Measurements from ENCODE around the gene ERCC1.

The ERCC1 gene

GRCh38 chr19:45464274-45464673, 40.6 kb upstream of the ERCC1 start:
- H3K4me1 Mint-ChIP-seq: peaks cover 43% of the 10 kb centered on the region
- H3K36me3 Mint-ChIP-seq: no peaks in the 10 kb centered on the region
- no peak overlapping the region for H3K27ac Mint-ChIP-seq
- H3K4me3 Mint-ChIP-seq: no peak overlapping the region
- no peaks in the 10 kb centered on the region for H3K9me3 Mint-ChIP-seq
- H3K27me3 Mint-ChIP-seq: peaks cover 25% of the 10 kb centered on the region
- no peak for ATAC-seq

GRCh38 chr19:45463241-45463640, 39.5 kb upstream of the ERCC1 start:
- no peaks in the 10 kb centered on the region for H3K9me3 Mint-ChIP-seq
- no peak overlapping the region for H3K27ac Mint-ChIP-seq
- no peak overlapping the region for H3K4me3 Mint-ChIP-seq
- H3K4me1 Mint-ChIP-seq: peaks cover 36% of the 10 kb centered on the region
- no peak for ATAC-seq
- H3K27me3 Mint-ChIP-seq: peaks cover 25% of the 10 kb centered on the region
- H3K36me3 Mint-ChIP-seq: no peaks in the 10 kb centered on the region

GRCh38 chr19:45462174-45462573, 38.5 kb upstream of the ERCC1 start:
- peaks cover 25% of the 10 kb centered on the region for H3K27me3 Mint-ChIP-seq
- H3K4me3 Mint-ChIP-seq: no peak overlapping the region
- H3K36me3 Mint-ChIP-seq: no peaks in the 10 kb centered on the region
- no peak for ATAC-seq
- no peaks in the 10 kb centered on the region for H3K9me3 Mint-ChIP-seq
- H3K27ac Mint-ChIP-seq: no peak overlapping the region
- H3K4me1 Mint-ChIP-seq: peaks cover 25% of the 10 kb centered on the region

GRCh38 chr19:45460807-45461347, 37.2 kb upstream of the ERCC1 start:
- Mint-ChIP-seq H3K27ac (no peak overlapping the region), H3K27me3 (peaks cover 25% of the 10 kb centered on the region), H3K36me3 (no peaks in the 10 kb centered on the region), H3K4me1 (peaks cover 27% of the 10 kb centered on the region), H3K9me3 (no peaks in the 10 kb centered on the region), H3K4me3 (no peak overlapping the region)
- no peak for ATAC-seq

GRCh38 chr19:45457776-45458175, 34.1 kb upstream of the ERCC1 start:
- Mint-ChIP-seq H3K9me3 (no peaks in the 10 kb centered on the region), H3K4me3 (no peak overlapping the region), H3K36me3 (no peaks in the 10 kb centered on the region), H3K4me1 (peaks cover 38% of the 10 kb centered on the region), H3K27me3 (peaks cover 9% of the 10 kb centered on the region), H3K27ac (no peak overlapping the region)
- ATAC-seq: no peak

- peak overlapping the region; percentile 72 for H3K27ac Mint-ChIP-seq
- H3K27me3 Mint-ChIP-seq: peaks cover 9% of the 10 kb centered on the region
- H3K36me3 Mint-ChIP-seq: no peaks in the 10 kb centered on the region
- no peaks in the 10 kb centered on the region for H3K9me3 Mint-ChIP-seq
- H3K4me3 Mint-ChIP-seq: no peak overlapping the region
- H3K4me1 Mint-ChIP-seq: peaks cover 46% of the 10 kb centered on the region
- ATAC-seq: no peak
Observed at GRCh38 chr19:45456500-45456815, 32.7 kb upstream of the ERCC1 start.

GRCh38 chr19:45455707-45456499, 32.2 kb upstream of the ERCC1 start:
- peak; percentile 75 for ATAC-seq
- Mint-ChIP-seq H3K4me1 (peaks cover 47% of the 10 kb centered on the region), H3K27ac (peak overlapping the region; percentile 72), H3K4me3 (peak overlapping the region; percentile 37), H3K27me3 (peaks cover 8% of the 10 kb centered on the region), H3K9me3 (no peaks in the 10 kb centered on the region), H3K36me3 (no peaks in the 10 kb centered on the region)

- no peak for ATAC-seq
- H3K27ac Mint-ChIP-seq: peak overlapping the region; percentile 95
- H3K9me3 Mint-ChIP-seq: no peaks in the 10 kb centered on the region
- H3K4me3 Mint-ChIP-seq: peak overlapping the region; percentile 79
- H3K27me3 Mint-ChIP-seq: no peaks in the 10 kb centered on the region
- H3K4me1 Mint-ChIP-seq: peaks cover 53% of the 10 kb centered on the region
- H3K36me3 Mint-ChIP-seq: no peaks in the 10 kb centered on the region
Observed at GRCh38 chr19:45451850-45452387, 28.2 kb upstream of the ERCC1 start.

- Mint-ChIP-seq H3K27ac (peak overlapping the region; percentile 95), H3K36me3 (no peaks in the 10 kb centered on the region), H3K4me1 (peaks cover 52% of the 10 kb centered on the region), H3K4me3 (peak overlapping the region; percentile 79), H3K27me3 (no peaks in the 10 kb centered on the region), H3K9me3 (no peaks in the 10 kb centered on the region)
- ATAC-seq: peak; percentile 2
Observed at GRCh38 chr19:45451131-45451849, 27.6 kb upstream of the ERCC1 start.

GRCh38 chr19:45450012-45450333, 26.3 kb upstream of the ERCC1 start:
- Mint-ChIP-seq H3K36me3 (no peaks in the 10 kb centered on the region), H3K9me3 (no peaks in the 10 kb centered on the region), H3K27ac (peak overlapping the region; percentile 95), H3K4me3 (peak overlapping the region; percentile 92), H3K4me1 (peaks cover 51% of the 10 kb centered on the region), H3K27me3 (no peaks in the 10 kb centered on the region)
- ATAC-seq: peak; percentile 21

- H3K4me1 Mint-ChIP-seq: peaks cover 53% of the 10 kb centered on the region
- no peaks in the 10 kb centered on the region for H3K9me3 Mint-ChIP-seq
- no peaks in the 10 kb centered on the region for H3K27me3 Mint-ChIP-seq
- no peak for ATAC-seq
- H3K4me3 Mint-ChIP-seq: peak overlapping the region; percentile 34
- no peaks in the 10 kb centered on the region for H3K36me3 Mint-ChIP-seq
- no peak overlapping the region for H3K27ac Mint-ChIP-seq
Observed at GRCh38 chr19:45448887-45449299, 25.2 kb upstream of the ERCC1 start.

GRCh38 chr19:45448425-45448756, 24.7 kb upstream of the ERCC1 start:
- Mint-ChIP-seq H3K4me1 (peaks cover 56% of the 10 kb centered on the region), H3K36me3 (no peaks in the 10 kb centered on the region), H3K9me3 (no peaks in the 10 kb centered on the region), H3K4me3 (no peak overlapping the region), H3K27me3 (no peaks in the 10 kb centered on the region), H3K27ac (no peak overlapping the region)
- ATAC-seq: no peak

GRCh38 chr19:45446944-45447343, 23.2 kb upstream of the ERCC1 start:
- Mint-ChIP-seq H3K4me3 (no peak overlapping the region), H3K27ac (no peak overlapping the region), H3K27me3 (no peaks in the 10 kb centered on the region), H3K4me1 (peaks cover 64% of the 10 kb centered on the region), H3K36me3 (no peaks in the 10 kb centered on the region), H3K9me3 (no peaks in the 10 kb centered on the region)
- no peak for ATAC-seq

GRCh38 chr19:45446295-45446694, 22.6 kb upstream of the ERCC1 start:
- no peaks in the 10 kb centered on the region for H3K9me3 Mint-ChIP-seq
- H3K4me1 Mint-ChIP-seq: peaks cover 57% of the 10 kb centered on the region
- no peaks in the 10 kb centered on the region for H3K36me3 Mint-ChIP-seq
- H3K4me3 Mint-ChIP-seq: no peak overlapping the region
- ATAC-seq: no peak
- no peaks in the 10 kb centered on the region for H3K27me3 Mint-ChIP-seq
- no peak overlapping the region for H3K27ac Mint-ChIP-seq

- Mint-ChIP-seq H3K4me3 (peak overlapping the region; percentile 81), H3K4me1 (peaks cover 53% of the 10 kb centered on the region), H3K27me3 (no peaks in the 10 kb centered on the region), H3K9me3 (no peaks in the 10 kb centered on the region), H3K27ac (peak overlapping the region; percentile 87), H3K36me3 (no peaks in the 10 kb centered on the region)
- no peak for ATAC-seq
Observed at GRCh38 chr19:45445139-45445538, 21.4 kb upstream of the ERCC1 start.

Data from stimulated activated memory B cell treated with anti-CD40 and anti-IgM and Interleukin-4, amounts not matched to agents 10 μg/mL and 1 μg/mL and 100 μg/mL, for 72 hours (primary cell).